ENCODE data around the gene OSBPL1A. TPM values are rescaled to one million over a fixed set of nuclear protein-coding genes. Genes with fewer than 3 reads are reported as not detected.

The OSBPL1A gene
- 10 to 100 TPM; 16.1 to 80.0 (median 61.4) TPM for total RNA-seq

DNA sequence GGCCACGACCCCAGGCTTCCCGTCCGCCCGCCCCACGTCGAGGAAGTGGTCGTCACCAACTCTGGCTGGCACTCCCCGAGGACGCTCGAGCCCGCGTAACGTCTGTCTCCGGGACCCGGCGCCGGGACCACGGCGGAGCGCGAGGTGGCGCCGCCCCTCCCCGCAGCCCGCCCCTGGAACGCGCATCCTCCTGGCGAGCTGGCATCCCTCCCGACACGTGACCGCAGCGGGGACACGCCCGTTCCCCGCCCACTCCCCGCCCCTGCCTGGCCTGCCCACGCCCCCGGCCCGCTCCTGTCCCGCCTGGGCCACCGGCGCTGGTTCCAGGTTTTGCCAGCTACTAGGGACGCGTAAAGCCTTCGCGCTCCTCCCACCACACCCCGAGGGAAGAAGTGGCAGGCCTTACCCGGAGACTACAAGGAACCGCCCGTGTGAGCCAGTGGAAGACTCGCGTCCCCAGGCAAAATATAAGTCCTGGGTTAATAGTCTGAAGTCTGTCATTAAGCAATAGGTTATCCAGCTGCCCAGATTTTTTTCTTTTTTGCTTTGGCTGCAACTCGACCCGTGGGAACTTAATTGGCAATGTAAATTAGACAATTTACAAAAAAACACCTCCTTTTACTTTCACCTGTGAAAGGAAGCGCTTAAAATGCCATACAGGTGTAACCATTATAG lies at the start of gene OSBPL1A:
TSS of gene OSBPL1A (minus strand) at position 131 of the 675 bp plus-strand sequence. CDS start 20,291 bp downstream, outside the sequence.
- no peaks in the 10 kb centered on the region for H3K27me3 ChIP-seq
- peak; percentile 63 for TF ChIP-seq POLR2A (IDR thresholded peaks at IDR 0.05)
- TF ChIP-seq, protein P1, sequence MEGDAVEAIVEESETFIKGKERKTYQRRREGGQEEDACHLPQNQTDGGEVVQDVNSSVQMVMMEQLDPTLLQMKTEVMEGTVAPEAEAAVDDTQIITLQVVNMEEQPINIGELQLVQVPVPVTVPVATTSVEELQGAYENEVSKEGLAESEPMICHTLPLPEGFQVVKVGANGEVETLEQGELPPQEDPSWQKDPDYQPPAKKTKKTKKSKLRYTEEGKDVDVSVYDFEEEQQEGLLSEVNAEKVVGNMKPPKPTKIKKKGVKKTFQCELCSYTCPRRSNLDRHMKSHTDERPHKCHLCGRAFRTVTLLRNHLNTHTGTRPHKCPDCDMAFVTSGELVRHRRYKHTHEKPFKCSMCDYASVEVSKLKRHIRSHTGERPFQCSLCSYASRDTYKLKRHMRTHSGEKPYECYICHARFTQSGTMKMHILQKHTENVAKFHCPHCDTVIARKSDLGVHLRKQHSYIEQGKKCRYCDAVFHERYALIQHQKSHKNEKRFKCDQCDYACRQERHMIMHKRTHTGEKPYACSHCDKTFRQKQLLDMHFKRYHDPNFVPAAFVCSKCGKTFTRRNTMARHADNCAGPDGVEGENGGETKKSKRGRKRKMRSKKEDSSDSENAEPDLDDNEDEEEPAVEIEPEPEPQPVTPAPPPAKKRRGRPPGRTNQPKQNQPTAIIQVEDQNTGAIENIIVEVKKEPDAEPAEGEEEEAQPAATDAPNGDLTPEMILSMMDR (IDR thresholded peaks at IDR 0.05): no peak
- no peak for TF ChIP-seq EP300 (IDR thresholded peaks at IDR 0.05; ENCODE audit: low read depth)
- peak; percentile 65 to 79 (median 78) for TF ChIP-seq POLR2AphosphoS5 (IDR thresholded peaks at IDR 0.05)
- peaks cover 0 to 15% (median 9%) of the 10 kb centered on the region in 4 donors for H3K4me1 ChIP-seq
- peak within 1 kb of the TSS; percentile 85 to 91 (median 88) for H3K27ac ChIP-seq
- no peaks in the 10 kb centered on the region for H3K9me3 ChIP-seq
- DNase-seq: peak; percentile 96
- no peaks in the 10 kb centered on the region for H3K36me3 ChIP-seq
- 3 to 83% methylated on average over 1 to 36 of the region's 55 CpGs for WGBS, 2 donors (ENCODE audit: low coverage in 1 of 2)
- peak within 1 kb of the TSS; percentile 65 to 81 (median 70) for H3K4me3 ChIP-seq
- intact Hi-C loops (cut with DNase I; ENCODE audit: low total_unique reads): loop anchor here (5.0 kb wide), 2 partner anchors 126 to 954 kb away; partner anchors contain the start of gene ZNF521
- in situ Hi-C loops (cut with MboI; ENCODE audit: low pct_ligation_motif_present in 1 of 4, low pct_unique_long_range_greater_than_20kb in 1 of 4, low sequenced_read_pairs in 3 of 4): no loop called here

DNA sequence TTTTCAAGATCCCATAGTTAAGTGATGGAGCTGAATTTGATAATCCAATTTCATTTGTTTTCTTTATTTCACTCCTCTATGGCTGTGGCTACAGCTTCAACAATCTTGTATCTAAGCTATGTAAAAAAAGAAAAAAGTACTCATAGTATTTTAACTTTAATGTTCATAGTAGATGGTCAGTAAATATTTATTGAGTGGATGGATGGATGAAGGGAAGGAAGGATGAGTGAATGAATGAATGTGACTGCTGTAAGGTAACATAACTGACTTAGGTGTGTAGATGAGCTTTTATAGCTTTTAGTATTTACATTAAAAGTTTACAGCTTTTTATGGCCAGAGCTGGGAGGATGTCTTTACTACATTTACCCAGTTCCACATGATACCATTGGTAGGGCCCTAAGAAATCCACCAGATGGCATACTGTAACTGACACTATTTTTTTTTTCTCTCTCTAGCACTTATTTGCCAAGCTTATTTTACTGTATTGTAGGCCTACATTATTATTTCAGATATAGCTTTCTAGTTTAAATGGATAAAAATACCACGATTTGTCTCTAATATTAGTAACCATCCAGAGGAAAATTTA lies 49.4 kb upstream of the OSBPL1A start:
- no peak overlapping the region for H3K4me3 ChIP-seq
- H3K36me3 ChIP-seq: peaks cover 0 to 51% (median 18%) of the 10 kb centered on the region in 4 donors
- no peaks in the 10 kb centered on the region for H3K27me3 ChIP-seq
- in situ Hi-C loops (cut with MboI; ENCODE audit: low pct_ligation_motif_present in 1 of 4, low pct_unique_long_range_greater_than_20kb in 1 of 4, low sequenced_read_pairs in 3 of 4) (no loop called here), intact Hi-C loops (cut with DNase I; ENCODE audit: low total_unique reads) (no loop called here)
- H3K27ac ChIP-seq: peak overlapping the region in 2 of 4 donors; percentile 4 to 7
- DNase-seq: no peak
- 50 to 63% methylated on average over 1 of the region's 1 CpG for WGBS, 2 donors (ENCODE audit: low coverage in 1 of 2)
- peaks cover 0 to 11% (median 3%) of the 10 kb centered on the region in 4 donors for H3K4me1 ChIP-seq
- TF ChIP-seq, protein P1 (IDR thresholded peaks at IDR 0.05): peak in 4 of 5 experiments; percentile 29 to 43 (median 36)
- no peak for TF ChIP-seq EP300 (IDR thresholded peaks at IDR 0.05; ENCODE audit: low read depth)
- H3K9me3 ChIP-seq: no peaks in the 10 kb centered on the region

DNA sequence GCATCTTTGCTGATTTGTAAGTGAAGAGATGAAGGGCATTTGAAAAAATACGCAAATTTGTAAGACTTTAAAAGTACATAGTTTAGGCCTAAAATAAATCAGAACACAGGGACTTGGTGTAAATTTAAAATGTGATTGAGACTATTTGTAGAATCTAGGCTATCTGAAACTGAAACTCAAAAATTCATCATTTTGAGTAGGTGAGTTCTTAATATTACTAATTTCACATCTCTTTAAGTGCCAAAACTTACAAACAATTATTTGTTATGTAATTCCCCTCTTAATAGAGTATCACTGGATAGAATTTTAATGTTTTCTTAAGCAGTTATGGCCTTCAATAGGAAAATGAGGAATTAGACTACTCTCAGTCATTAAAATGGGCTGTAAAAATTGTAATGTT lies 48.8 kb upstream of the OSBPL1A start:
- Histone ChIP-seq H3K9me3 (no peaks in the 10 kb centered on the region), H3K36me3 (peaks cover 0 to 54% (median 19%) of the 10 kb centered on the region in 4 donors), H3K27me3 (no peaks in the 10 kb centered on the region), H3K27ac (no peak overlapping the region), H3K4me1 (peaks cover 0 to 11% (median 3%) of the 10 kb centered on the region in 4 donors), H3K4me3 (no peak overlapping the region)
- TF ChIP-seq POLR2A (IDR thresholded peaks at IDR 0.05) (no peak), EP300 (IDR thresholded peaks at IDR 0.05; ENCODE audit: low read depth) (no peak), POLR2AphosphoS5 (IDR thresholded peaks at IDR 0.05) (no peak)
- TF ChIP-seq, protein P1 (IDR thresholded peaks at IDR 0.05): no peak
- WGBS, 2 donors (ENCODE audit: low coverage in 1 of 2): 84 to 92% methylated on average over 1 of the region's 1 CpG
- intact Hi-C loops (cut with DNase I; ENCODE audit: low total_unique reads): no loop called here
- no peak for DNase-seq
- in situ Hi-C loops (cut with MboI; ENCODE audit: low pct_ligation_motif_present in 1 of 4, low pct_unique_long_range_greater_than_20kb in 1 of 4, low sequenced_read_pairs in 3 of 4): no loop called here

DNA sequence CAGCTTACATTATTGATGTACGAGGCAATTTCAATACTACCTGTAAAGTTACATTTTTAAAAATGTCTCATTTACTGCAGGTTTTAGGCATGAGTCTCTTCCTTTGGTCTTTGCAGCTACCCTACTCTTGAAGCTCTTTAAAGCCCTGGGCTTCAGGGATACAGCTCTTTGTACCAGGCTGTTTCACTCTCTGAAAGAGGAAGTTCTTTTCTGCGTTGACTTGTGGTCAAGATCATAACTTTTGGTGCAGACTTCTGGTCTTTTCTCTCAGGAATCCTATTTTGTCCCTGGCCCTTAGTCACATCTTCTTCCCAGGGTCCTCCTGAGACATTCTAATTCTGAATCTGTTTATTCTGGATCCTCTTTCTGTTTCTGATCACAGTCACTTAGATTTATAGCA lies 46.2 kb upstream of the OSBPL1A start:
- Histone ChIP-seq H3K4me1 (peaks cover 0 to 11% (median 3%) of the 10 kb centered on the region in 4 donors), H3K4me3 (no peak overlapping the region), H3K9me3 (no peaks in the 10 kb centered on the region), H3K27me3 (no peaks in the 10 kb centered on the region), H3K27ac (no peak overlapping the region), H3K36me3 (peaks cover 0 to 48% (median 17%) of the 10 kb centered on the region in 4 donors)
- 63 to 71% methylated on average over 2 of the region's 2 CpGs for WGBS, 2 donors (ENCODE audit: low coverage in 1 of 2)
- intact Hi-C loops (cut with DNase I; ENCODE audit: low total_unique reads): no loop called here
- TF ChIP-seq, protein P1 (IDR thresholded peaks at IDR 0.05): no peak
- TF ChIP-seq POLR2A (IDR thresholded peaks at IDR 0.05) (no peak), POLR2AphosphoS5 (IDR thresholded peaks at IDR 0.05) (no peak), EP300 (IDR thresholded peaks at IDR 0.05; ENCODE audit: low read depth) (no peak)
- no peak for DNase-seq
- in situ Hi-C loops (cut with MboI; ENCODE audit: low pct_ligation_motif_present in 1 of 4, low pct_unique_long_range_greater_than_20kb in 1 of 4, low sequenced_read_pairs in 3 of 4): no loop called here

Measured in transverse colon (tissue), 4 donors.